Measurements from ENCODE around the gene LSM2.
"Not testable (repeated sequence)": the region's sequence is repeated elsewhere in the genome, so short reads cannot be mapped to it uniquely, and the experiment has no call there.

LSM2 gene

DNA sequence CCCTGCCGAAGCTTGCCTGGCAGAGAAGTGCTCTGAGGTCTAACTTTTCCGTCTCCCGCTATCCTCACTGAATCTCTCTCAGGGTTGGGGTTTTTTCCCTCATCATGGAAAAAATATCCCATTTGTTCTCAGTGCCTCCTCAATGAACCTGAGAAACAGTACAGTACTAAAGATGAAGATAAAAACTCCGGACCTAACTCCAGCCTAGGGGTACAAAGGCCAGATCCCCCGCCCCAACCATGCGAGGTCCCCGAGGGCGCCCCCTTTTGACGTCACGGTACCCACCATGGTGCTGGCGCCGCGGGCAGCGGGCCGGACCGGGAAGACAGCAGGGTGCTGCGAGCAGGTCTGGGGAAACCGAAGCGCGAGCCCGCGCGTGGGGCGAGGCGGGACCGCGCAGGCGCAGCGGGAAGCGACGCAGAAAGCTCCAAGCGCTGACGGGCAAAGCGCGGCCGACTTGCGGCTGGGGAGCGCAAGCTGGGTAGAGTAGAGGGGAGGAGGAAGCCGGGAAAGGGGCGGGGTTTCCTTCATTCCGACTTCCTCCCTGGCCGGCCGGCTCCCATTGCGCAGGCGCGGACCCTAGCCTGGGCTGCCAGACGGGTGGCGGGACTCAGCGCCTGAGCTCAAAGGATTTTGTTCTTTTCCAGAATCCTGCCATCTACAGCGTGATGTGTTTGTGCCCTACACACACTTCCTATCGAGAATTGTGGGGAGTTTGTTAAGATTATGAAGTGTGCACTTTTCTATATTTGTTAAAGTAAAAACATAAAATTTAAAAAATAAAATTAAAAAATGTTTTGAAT is at the start of gene LSM2:
Gene LSM2, minus strand, starts transcription at position 497 of the 803 bp plus-strand sequence. Its CDS starts 209 bp downstream, at position 288.
- peak; percentile 96 for DNase-seq

GRCh38 chr6:31851980-31852718 is 45.4 kb upstream of the LSM2 start:
- DNase-seq, result not testable (repeated sequence)

GRCh38 chr6:31851485-31851832 is 44.7 kb upstream of the LSM2 start:
- DNase-seq, result no peak

- no peak for DNase-seq
These were observed 44.2 kb upstream of the LSM2 start for GRCh38 chr6:31850765-31851484.

- no peak for DNase-seq
These were observed 40.7 kb upstream of the LSM2 start for GRCh38 chr6:31847276-31847978.

- DNase-seq, result no peak
These were observed 37.7 kb upstream of the LSM2 start for GRCh38 chr6:31844507-31844906.

DNA sequence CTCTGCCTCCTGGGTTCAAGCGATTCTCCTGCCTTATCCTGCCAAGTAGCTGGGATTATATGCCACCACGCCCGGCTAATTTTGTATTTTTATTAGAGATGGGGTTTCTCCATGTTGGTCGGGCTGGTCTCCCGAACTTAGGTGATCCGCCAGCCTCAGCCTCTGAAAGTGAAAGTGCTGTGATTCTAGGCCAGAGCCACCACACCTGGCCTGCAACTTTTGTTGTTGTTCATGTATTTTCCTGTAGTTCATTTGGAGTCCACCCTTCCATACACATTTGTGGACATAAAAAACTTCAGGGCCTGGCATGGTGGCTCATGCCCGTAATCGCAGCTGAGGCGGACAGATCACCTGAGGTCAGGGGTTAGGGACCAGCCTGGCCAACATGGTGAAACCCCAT is 35.3 kb upstream of the LSM2 start:
- DNase-seq, result no peak

DNA sequence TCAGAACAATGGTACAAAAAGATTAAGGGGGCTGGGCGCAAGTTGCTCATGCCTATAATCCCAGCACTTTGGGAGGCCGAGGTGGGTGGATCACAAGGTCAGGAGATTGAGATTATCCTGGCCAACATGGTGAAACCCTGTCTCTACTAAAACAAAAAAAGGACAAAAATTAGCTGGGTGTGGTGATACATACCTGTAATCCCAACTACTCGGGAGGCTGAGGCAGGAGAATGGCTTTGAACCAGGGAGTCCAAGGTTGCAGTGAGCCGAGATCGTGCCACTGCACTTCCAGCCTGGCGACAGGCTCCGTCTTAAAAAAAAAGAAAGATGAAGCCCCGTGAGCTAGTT is 33.0 kb upstream of the LSM2 start:
- not testable (repeated sequence) for DNase-seq

DNA sequence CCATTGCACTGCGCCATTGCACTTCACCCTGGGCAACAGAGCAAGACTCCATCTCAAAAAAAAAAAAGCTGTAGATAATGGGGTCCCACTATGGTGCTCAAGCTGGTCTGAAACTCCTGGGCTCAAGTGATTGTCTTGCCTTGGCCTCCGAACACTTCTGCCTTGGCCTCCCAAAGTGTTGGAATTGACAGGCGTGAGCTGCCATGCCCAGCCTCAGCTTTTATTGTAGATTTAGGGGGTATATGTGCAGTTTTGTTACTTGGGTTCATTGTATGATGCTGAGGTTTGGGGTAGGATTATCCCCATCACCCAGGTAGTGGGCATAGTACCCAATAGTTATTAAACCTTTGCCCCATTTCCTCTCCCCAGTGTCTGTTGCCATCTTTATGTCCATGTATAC is 32.2 kb upstream of the LSM2 start:
- DNase-seq, result no peak

DNA sequence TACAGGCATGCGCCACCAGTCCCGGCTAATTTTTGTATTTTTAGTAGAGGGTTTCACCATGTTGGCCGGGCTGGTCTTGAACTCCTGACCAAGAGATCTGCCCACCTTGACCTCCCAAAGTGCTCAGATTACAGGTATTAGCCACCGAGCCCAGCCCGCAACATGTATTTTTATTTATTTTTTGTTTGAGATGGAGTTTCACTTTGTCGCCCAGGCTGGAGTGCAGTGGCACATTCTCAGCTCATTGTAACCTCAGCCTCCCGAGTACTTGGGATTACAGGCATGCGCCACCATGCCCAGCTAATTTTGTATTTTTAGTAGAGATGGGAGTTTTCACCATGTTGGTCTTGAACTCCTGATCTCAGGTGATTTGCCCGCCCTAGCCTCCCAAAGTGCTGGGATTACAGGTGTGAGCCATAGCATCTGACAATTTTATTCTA is 31.4 kb upstream of the LSM2 start:
- DNase-seq, result not testable (repeated sequence)

DNA sequence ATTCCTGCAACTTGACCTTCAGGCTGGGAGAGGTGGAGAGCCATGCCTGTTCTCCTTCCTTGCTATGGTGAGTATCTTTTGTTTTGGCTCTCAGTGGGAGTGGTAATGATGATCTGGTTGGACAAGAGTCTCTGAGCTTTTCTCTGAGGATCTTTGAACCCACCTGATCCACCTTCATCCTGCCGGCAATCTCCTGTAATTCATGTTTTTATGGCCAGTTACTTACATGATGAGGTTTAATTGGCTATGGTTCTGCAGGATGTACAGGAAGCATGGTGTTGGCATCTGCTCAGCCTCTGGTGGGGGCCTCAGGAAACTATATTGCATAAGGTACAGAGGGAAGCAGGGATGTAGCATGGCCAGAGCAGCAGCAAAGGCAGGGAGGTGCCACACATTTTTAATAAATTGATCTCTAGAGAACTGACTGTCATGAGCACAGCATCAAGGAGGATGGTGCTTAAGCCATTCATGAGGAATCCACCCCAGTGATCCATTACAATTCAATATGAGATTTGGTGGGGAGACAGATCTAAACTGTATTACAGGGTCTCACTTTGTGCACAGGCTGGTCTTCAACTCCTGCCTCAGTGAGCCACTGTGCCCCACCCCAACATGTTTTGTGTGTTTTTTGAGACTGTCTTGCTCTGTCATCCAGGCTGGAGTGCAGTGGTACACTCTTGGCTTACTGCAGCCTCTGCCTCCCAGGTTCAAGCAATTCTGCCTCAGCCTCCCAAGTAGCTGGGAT is 30.8 kb upstream of the LSM2 start:
- DNase-seq, result no peak

DNA sequence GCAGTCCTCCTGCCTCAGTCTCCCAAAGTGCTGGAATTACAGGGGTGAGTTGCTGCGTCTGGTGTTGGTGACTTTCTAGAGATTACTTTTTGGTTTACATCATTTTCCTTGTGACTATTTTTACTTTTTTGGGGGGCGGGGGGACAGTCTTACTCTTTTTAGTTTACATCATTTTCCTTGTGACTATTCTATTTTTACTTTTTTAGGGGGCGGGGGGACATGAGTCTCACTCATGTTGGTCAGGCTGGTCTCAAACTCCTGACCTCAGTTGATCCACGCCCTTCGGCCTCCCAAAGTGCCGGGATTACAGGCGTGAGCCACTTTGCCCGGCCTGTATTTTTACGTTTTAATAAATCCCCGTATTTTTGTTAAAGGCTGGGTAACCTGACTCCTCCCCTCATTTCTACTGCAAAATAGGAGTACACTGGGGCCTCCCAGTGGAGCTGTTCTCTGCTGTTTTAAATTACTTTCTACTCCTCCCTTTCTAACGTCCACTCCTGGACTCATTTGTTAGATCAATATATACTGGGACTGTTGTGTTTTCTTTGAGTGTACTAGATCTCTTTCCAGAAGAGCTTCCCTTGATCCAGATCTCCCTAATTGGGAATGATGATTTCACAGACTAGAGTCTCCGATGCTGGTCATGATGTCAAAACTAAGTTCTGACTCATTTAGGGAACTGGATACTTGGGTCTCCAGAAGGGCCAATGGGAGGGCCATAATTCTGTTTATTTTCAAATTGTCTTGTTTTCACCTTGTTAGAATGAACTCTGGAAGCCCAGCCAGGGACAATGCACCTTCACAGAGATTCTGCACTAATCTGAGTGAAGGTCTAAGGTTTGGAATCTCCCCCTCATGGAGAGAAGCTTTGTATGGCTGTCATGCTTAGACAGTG is 30.0 kb upstream of the LSM2 start:
- DNase-seq, result no peak

- peak; percentile 50 for DNase-seq
These were observed 29.3 kb upstream of the LSM2 start for GRCh38 chr6:31836047-31836473.

DNA sequence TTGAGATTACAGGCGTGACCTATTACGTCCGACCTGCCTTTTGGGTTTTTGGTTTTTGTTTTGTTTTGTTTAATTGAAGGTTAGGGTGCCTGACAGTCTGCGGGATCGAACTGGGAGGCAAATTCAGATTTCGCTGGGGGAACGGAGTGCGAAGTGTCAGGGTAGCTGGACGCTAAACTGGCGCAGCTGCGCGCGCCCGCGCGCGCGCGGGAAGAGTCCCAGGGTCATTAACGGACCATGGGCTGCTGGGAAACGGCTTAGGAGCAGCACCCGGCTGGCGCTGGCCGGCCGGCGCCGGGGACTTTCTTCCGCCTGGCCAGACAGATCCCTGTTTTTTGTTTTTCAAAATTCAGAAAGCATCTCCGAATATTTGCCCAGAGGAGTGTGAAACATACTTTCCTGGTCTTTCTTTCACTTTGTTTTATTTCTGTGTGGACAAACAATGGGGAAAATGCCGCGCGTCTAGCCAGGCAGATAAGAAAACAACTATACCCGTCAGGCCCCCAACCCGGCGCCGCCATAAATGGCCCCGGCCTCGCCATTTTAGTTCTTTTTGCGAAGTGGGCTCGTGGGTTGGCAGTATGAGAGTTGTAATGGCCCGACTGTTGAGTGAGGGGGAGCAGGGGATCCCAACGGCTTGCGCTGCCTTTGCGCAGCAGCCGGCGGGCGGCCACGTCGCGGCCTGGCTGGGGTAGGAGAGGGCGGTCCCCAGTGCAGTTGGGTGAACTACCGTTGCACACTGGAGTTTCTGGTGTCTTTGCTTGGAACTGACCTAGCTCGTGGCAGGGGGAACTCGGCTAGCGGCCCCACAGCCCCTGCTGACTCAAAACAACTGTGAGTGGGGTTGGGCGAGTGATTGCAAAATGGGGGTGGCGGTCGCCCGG is 27.8 kb upstream of the LSM2 start:
- peak; percentile 96 for DNase-seq

- no peak for DNase-seq
These were observed 24.8 kb upstream of the LSM2 start for GRCh38 chr6:31831350-31832215.

DNA sequence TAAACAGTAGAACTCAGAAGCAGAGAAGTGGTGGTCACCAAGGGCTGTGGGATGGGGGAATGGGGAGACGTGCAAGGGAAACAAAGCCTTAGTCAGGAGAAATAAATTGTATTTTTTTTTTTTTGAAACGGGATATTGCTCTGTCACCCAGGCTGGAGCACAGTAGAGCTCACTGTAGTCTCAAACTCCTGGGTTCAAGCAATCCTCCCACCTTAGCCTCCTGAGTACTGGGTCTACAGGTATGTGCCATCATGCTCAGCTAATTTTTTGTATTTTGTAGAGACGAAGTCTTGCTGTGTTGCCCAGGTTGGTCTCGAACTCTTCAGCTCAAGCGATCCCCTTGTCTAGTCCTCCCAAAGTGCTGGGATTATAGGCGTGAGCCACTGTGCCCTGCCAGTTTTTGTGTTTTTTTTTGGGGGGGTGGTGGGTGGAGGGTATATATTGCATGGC is 24.1 kb upstream of the LSM2 start:
- no peak for DNase-seq

GRCh38 chr6:31829633-31830283 is 23.0 kb upstream of the LSM2 start:
- peak; percentile 52 for DNase-seq

GRCh38 chr6:31827286-31828079 is 20.7 kb upstream of the LSM2 start, which contains the start of gene HSPA1B:
TSS of gene HSPA1B (plus strand) at chr6:31827738. CDS start at chr6:31827951, 213 bp downstream.
- DNase-seq, result peak; percentile 99
